SK-N-SH (cell line): ENCODE measurements around the gene CHD5. TPM values are rescaled to one million over a fixed set of nuclear protein-coding genes. Genes with fewer than 3 reads are reported as not detected.

Experiments used
- MXI1 ChIP-seq: IDR thresholded peaks from 2 replicates; pipeline ENCODE4 v1.6.1; 2012; ENCODE audit warnings: mild to moderate bottlenecking, low read depth, low read length, improper control_type of control experiment
- SIN3A ChIP-seq: IDR thresholded peaks from 2 replicates; pipeline ENCODE4 v1.6.1; 2012; ENCODE audit warnings: low read depth, mild to moderate bottlenecking, low read length, moderate library complexity, borderline replicate concordance
- USF1 ChIP-seq: IDR thresholded peaks from 2 replicates; pipeline ENCODE4 v1.4.0; 2012; ENCODE audit warnings: low read depth, borderline replicate concordance
- polyA plus RNA-seq, 3 experiments: library from polyadenylated mRNA; depleted of rRNA; stranded (reverse); fragments of >200 nt; gene quantifications; 2 replicates each; pipeline ENCODE4 v1.2.3, GENCODE V29; 2012
- TF ChIP-seq, protein P1 (sequence below): IDR thresholded peaks from 2 replicates; pipeline ENCODE4 v1.6.1; 2012; ENCODE audit warnings: mild to moderate bottlenecking, low read depth, low read length, moderate library complexity

Gene CHD5
- polyA plus RNA-seq, 1 of the 3 experiments (the other 2 are of a cell fraction) = 0.26 TPM

GRCh38 chr1:6052543-6053205 is 127.4 kb downstream of the CHD5 start (continued):
- peak; percentile 47; the same call in 1 of the 2 replicates for TF ChIP-seq SIN3A
- TF ChIP-seq USF1 = no peak
- TF ChIP-seq, protein P1, sequence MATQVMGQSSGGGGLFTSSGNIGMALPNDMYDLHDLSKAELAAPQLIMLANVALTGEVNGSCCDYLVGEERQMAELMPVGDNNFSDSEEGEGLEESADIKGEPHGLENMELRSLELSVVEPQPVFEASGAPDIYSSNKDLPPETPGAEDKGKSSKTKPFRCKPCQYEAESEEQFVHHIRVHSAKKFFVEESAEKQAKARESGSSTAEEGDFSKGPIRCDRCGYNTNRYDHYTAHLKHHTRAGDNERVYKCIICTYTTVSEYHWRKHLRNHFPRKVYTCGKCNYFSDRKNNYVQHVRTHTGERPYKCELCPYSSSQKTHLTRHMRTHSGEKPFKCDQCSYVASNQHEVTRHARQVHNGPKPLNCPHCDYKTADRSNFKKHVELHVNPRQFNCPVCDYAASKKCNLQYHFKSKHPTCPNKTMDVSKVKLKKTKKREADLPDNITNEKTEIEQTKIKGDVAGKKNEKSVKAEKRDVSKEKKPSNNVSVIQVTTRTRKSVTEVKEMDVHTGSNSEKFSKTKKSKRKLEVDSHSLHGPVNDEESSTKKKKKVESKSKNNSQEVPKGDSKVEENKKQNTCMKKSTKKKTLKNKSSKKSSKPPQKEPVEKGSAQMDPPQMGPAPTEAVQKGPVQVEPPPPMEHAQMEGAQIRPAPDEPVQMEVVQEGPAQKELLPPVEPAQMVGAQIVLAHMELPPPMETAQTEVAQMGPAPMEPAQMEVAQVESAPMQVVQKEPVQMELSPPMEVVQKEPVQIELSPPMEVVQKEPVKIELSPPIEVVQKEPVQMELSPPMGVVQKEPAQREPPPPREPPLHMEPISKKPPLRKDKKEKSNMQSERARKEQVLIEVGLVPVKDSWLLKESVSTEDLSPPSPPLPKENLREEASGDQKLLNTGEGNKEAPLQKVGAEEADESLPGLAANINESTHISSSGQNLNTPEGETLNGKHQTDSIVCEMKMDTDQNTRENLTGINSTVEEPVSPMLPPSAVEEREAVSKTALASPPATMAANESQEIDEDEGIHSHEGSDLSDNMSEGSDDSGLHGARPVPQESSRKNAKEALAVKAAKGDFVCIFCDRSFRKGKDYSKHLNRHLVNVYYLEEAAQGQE = peak; percentile 99
- TF ChIP-seq MXI1 = peak; percentile 73

Other genes with a start within 250 kb of the CHD5 start
- 4.6 and 7.0 TPM in 2 replicates for gene NPHP4, start 187.9 kb downstream of the CHD5 start, polyA plus RNA-seq (2012; rRNA removed)
- 6.1 and 7.6 TPM in 2 replicates for gene KCNAB2, start 134.4 kb downstream of the CHD5 start, polyA plus RNA-seq (2012; rRNA removed)
- 140 and 151 TPM in 2 replicates for gene RPL22, start 19.3 kb upstream of the CHD5 start, polyA plus RNA-seq (2012; rRNA removed)
- gene RNF207, start 25.8 kb upstream of the CHD5 start, polyA plus RNA-seq (2012; rRNA removed) = 19.2 and 25.4 TPM in 2 replicates
- gene ICMT, start 55.6 kb upstream of the CHD5 start, polyA plus RNA-seq (2012; rRNA removed) = 40.2 and 43.7 TPM in 2 replicates
- gene HES3, start 63.9 kb upstream of the CHD5 start, polyA plus RNA-seq (2012; rRNA removed) = not detected in 2 replicates
- 5.2 and 6.6 TPM in 2 replicates for gene GPR153, start 80.8 kb upstream of the CHD5 start, polyA plus RNA-seq (2012; rRNA removed)
- gene ACOT7, start 213.4 kb upstream of the CHD5 start, polyA plus RNA-seq (2012; rRNA removed) = 225 and 289 TPM in 2 replicates
- gene HES2, start 239.6 kb upstream of the CHD5 start, polyA plus RNA-seq (2012; rRNA removed) = 0.03 TPM in 2 replicates
- gene ESPN, start 244.5 kb upstream of the CHD5 start, polyA plus RNA-seq (2012; rRNA removed) = 0.13 and 0.33 TPM in 2 replicates